Measurements from ENCODE around the gene SLC7A9. TPM values are rescaled to one million over a fixed set of nuclear protein-coding genes. Genes with fewer than 3 reads are reported as not detected.

The SLC7A9 gene
- polyA plus RNA-seq, 1 of the 3 experiments (the other 2 are of a cell fraction) = not detected

DNA sequence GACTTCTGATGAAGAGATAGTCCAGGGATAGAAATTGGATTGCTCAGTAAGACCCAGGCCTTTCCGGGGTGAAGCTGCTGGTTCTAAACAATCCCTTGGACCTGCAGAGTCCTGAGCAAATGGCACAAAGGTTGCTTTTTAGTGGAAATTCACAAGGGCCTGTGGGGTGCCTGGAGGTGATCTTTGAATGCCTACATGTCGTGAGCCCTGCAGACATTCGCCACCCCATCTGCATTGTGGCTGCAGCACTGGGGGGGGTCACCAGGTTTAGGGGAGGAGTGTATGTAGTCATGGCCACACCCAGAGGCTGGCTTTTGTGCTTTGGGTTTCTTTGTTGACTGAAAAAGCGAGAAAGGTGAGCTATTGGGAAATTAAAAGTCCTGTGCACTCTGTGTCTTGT, 41.4 kb downstream of the SLC7A9 start:
- Histone ChIP-seq H3K4me3 (ENCODE audit: low read depth in 2 of 2, low read length in 1 of 2) (no peak overlapping the region), H4K20me1 (ENCODE audit: insufficient read depth) (no peaks in the 10 kb centered on the region), H3K9me2 (no peaks in the 10 kb centered on the region), H3K4me1 (ENCODE audit: control insufficient read depth in 1 of 2, insufficient read depth in 2 of 2, low read depth in 1 of 2, low read length in 1 of 2) (peaks cover 0 to 14% of the 10 kb centered on the region in 2 experiments; a peak in 1 of 4 replicates), H3K27ac (ENCODE audit: low read depth in 2 of 2, low read length in 1 of 2) (no peak overlapping the region), H3K79me2 (ENCODE audit: insufficient read depth) (no peaks in the 10 kb centered on the region), H3K27me3 (ENCODE audit: insufficient read depth) (peaks cover 6% of the 10 kb centered on the region; the same call in 1 of the 2 replicates), H3K36me3 (replicated peaks in 1 of 2; ENCODE audit: control insufficient read depth in 1 of 2, insufficient read depth in 2 of 2, low read length in 1 of 2) (no peaks in the 10 kb centered on the region), H3F3A (replicated peaks; ENCODE audit: insufficient read depth) (no peaks in the 10 kb centered on the region), H3K4me2 (no peak overlapping the region), H3K9me3 (no peaks in the 10 kb centered on the region), H3K9ac (no peak overlapping the region), H2AFZ (ENCODE audit: low read depth) (no peak overlapping the region)
- ChIA-PET POLR2A (no interaction called here), CTCF (interaction anchor here (1.3 kb wide), 1 partner anchor 19 kb away, joined by 3 read pairs; no protein-coding TSS in a partner anchor)
- TF ChIP-seq, protein P1, sequence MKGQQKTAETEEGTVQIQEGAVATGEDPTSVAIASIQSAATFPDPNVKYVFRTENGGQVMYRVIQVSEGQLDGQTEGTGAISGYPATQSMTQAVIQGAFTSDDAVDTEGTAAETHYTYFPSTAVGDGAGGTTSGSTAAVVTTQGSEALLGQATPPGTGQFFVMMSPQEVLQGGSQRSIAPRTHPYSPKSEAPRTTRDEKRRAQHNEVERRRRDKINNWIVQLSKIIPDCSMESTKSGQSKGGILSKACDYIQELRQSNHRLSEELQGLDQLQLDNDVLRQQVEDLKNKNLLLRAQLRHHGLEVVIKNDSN (IDR thresholded peaks at IDR 0.05; ENCODE audit: borderline replicate concordance, low read depth) = no peak
- TF ChIP-seq RCOR1 (IDR thresholded peaks at IDR 0.05; ENCODE audit: low read length) = no peak
- TF ChIP-seq EZH2phosphoT487 (IDR thresholded peaks at IDR 0.05; ENCODE audit: borderline replicate concordance, low read depth) = no peak
- TF ChIP-seq, protein P2, sequence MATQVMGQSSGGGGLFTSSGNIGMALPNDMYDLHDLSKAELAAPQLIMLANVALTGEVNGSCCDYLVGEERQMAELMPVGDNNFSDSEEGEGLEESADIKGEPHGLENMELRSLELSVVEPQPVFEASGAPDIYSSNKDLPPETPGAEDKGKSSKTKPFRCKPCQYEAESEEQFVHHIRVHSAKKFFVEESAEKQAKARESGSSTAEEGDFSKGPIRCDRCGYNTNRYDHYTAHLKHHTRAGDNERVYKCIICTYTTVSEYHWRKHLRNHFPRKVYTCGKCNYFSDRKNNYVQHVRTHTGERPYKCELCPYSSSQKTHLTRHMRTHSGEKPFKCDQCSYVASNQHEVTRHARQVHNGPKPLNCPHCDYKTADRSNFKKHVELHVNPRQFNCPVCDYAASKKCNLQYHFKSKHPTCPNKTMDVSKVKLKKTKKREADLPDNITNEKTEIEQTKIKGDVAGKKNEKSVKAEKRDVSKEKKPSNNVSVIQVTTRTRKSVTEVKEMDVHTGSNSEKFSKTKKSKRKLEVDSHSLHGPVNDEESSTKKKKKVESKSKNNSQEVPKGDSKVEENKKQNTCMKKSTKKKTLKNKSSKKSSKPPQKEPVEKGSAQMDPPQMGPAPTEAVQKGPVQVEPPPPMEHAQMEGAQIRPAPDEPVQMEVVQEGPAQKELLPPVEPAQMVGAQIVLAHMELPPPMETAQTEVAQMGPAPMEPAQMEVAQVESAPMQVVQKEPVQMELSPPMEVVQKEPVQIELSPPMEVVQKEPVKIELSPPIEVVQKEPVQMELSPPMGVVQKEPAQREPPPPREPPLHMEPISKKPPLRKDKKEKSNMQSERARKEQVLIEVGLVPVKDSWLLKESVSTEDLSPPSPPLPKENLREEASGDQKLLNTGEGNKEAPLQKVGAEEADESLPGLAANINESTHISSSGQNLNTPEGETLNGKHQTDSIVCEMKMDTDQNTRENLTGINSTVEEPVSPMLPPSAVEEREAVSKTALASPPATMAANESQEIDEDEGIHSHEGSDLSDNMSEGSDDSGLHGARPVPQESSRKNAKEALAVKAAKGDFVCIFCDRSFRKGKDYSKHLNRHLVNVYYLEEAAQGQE (IDR thresholded peaks at IDR 0.05; ENCODE audit: low read depth, low read length) = no peak
- WGBS (ENCODE audit: low lambda C conversion rate) = 68% methylated on average over 4 of the region's 4 CpGs
- no peak for DNase-seq

DNA sequence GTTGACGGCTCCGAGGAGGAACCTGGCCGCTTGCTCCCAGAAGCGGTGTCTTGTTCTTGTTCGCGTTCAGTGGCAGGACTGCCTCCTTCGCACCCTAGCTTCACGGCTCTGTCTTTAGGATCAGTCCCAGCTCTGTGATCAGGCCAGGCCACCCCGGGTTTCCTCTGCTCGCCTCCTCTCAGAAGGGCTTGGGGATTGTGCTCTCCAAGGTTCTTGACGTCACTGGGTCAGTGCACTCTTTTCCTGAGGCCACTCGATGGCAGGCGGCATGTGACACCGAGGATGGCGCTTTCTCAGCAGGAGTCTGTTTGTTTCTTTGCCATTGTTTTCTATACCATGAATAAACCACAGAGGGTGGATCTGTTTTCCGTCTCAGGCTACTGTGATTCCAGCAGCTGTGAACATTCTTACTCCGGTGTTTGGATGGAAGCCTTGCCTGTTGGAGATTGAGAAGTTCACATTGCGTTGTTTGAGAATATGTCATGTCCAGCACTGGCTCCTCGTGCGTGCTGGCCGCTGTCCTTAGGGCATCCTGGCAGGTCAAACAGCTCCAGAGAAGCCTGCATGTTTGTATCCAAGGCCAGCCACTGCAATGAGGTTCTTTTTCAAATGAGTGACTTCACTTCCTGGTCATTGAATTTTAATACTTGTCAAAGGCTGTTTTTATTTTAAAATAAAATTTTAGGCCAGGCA, 44.5 kb downstream of the SLC7A9 start:
- Histone ChIP-seq H3F3A (replicated peaks; ENCODE audit: insufficient read depth) (no peaks in the 10 kb centered on the region), H3K27me3 (ENCODE audit: insufficient read depth) (peaks cover 6% of the 10 kb centered on the region; the same call in 1 of the 2 replicates), H4K20me1 (ENCODE audit: insufficient read depth) (no peaks in the 10 kb centered on the region), H3K4me2 (no peak overlapping the region), H3K27ac (ENCODE audit: low read depth in 2 of 2, low read length in 1 of 2) (no peak overlapping the region), H3K9me3 (no peaks in the 10 kb centered on the region), H3K9me2 (no peaks in the 10 kb centered on the region), H3K79me2 (ENCODE audit: insufficient read depth) (no peaks in the 10 kb centered on the region), H2AFZ (ENCODE audit: low read depth) (no peak overlapping the region), H3K4me3 (ENCODE audit: low read depth in 2 of 2, low read length in 1 of 2) (no peak overlapping the region), H3K9ac (no peak overlapping the region), H3K36me3 (replicated peaks in 1 of 2; ENCODE audit: control insufficient read depth in 1 of 2, insufficient read depth in 2 of 2, low read length in 1 of 2) (no peaks in the 10 kb centered on the region), H3K4me1 (ENCODE audit: control insufficient read depth in 1 of 2, insufficient read depth in 2 of 2, low read depth in 1 of 2, low read length in 1 of 2) (peaks cover 0 to 14% of the 10 kb centered on the region in 2 experiments; a peak in 1 of 4 replicates)
- 70% methylated on average over 21 of the region's 21 CpGs for WGBS (ENCODE audit: low lambda C conversion rate)
- TF ChIP-seq NRF1 (IDR thresholded peaks at IDR 0.05; ENCODE audit: low read depth, low read length) = no peak
- POLR2A ChIA-PET = no interaction called here
- DNase-seq = no peak
- CTCF ChIA-PET = interaction anchor here (0.9 kb wide), 1 partner anchor 225 kb away, joined by 3 read pairs; no protein-coding TSS in a partner anchor

Data from SK-N-SH (cell line).